Erythroblast (primary cell): ENCODE measurements around the gene MYH6.

Source experiments
- GATA1 ChIP-seq: IDR thresholded peaks from 2 replicates; pipeline ENCODE4 v1.6.1; 2011; ENCODE audit warnings: low read depth, mild to moderate bottlenecking, control low read depth, low read length, moderate library complexity
- POLR2A ChIP-seq: IDR thresholded peaks from 2 replicates; pipeline ENCODE4 v1.6.1; 2011; ENCODE audit warnings: mild to moderate bottlenecking, low read length

- TF ChIP-seq POLR2A: no peak
- no peak for TF ChIP-seq GATA1
Measured at GRCh38 chr14:23370221-23370620, 37.9 kb downstream of the MYH6 start.
